ENCODE measurements around the gene TYW5. TPM values are rescaled to one million over a fixed set of nuclear protein-coding genes. Genes with fewer than 3 reads are reported as not detected.

Gene TYW5
- total and polyA plus RNA-seq, 2 of the 13 experiments (the other 11 are each of a cell fraction or from before 2014, with no cell fraction given): 8.3 to 14.6 TPM

DNA sequence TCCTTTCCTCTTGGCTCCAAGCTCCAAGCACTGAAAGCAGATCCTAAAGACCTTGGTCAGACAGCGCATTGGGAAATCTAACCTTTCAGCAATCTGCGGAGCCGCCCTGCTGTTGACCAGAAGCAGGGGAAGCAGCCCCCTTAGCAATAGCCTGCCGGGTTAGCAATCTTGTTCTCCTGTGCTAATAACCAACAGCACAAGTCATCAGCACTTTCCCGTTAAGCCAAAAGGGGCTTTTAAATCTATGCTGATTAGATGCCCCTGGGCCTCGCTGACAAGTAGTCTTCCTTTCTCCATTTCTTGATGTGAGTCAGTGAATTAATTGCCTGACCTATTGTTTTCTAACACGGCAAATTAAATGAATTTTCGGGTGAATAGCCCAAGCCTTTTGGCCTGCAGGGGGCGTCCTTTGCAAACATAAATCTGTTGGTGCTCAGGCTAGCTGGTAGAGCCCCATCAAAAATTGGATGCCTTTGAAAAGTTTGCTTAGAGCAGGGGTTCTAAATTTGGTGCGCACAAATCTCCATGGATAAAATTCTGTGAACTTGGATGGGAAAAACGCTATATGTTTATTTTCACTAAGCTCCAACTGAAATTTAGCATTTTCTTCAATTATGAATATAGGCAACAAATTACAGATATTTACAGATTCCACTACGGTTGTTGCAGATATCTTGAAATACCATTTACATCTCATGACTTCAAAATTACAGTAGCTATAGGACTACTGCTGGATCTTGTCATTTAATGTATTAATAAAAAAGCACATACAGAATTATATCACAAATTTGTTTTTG, 24.7 kb upstream of the TYW5 start (continued):
- TF ChIP-seq, protein P1, sequence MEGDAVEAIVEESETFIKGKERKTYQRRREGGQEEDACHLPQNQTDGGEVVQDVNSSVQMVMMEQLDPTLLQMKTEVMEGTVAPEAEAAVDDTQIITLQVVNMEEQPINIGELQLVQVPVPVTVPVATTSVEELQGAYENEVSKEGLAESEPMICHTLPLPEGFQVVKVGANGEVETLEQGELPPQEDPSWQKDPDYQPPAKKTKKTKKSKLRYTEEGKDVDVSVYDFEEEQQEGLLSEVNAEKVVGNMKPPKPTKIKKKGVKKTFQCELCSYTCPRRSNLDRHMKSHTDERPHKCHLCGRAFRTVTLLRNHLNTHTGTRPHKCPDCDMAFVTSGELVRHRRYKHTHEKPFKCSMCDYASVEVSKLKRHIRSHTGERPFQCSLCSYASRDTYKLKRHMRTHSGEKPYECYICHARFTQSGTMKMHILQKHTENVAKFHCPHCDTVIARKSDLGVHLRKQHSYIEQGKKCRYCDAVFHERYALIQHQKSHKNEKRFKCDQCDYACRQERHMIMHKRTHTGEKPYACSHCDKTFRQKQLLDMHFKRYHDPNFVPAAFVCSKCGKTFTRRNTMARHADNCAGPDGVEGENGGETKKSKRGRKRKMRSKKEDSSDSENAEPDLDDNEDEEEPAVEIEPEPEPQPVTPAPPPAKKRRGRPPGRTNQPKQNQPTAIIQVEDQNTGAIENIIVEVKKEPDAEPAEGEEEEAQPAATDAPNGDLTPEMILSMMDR (CRISPR knock-in tag; IDR thresholded peaks at IDR 0.05): peak; percentile 91
- TF ChIP-seq SMAD3 (CRISPR knock-in tag; IDR thresholded peaks at IDR 0.05) (peak; percentile 53; the same call in 1 of the 2 replicates), KDM5A (IDR thresholded peaks at IDR 0.05; ENCODE audit: borderline replicate concordance, low read length) (peak; percentile 61; the same call in 1 of the 2 replicates), TSC22D2 (CRISPR knock-in tag; IDR thresholded peaks at IDR 0.05; ENCODE audit: borderline replicate concordance) (peak; percentile 41; the same call in 1 of the 2 replicates), FOXJ3 (CRISPR knock-in tag; IDR thresholded peaks at IDR 0.05; ENCODE audit: borderline replicate concordance) (peak; percentile 16; the same call in 1 of the 2 replicates), FOSL2 (CRISPR knock-in tag; IDR thresholded peaks at IDR 0.05) (peak; percentile 14; the same call in 1 of the 2 replicates), ZNF10 (CRISPR knock-in tag; IDR thresholded peaks at IDR 0.05; ENCODE audit: borderline replicate concordance, low read depth) (no peak), ZNF430 (CRISPR knock-in tag; IDR thresholded peaks at IDR 0.05) (0 out of 2 replicates have a peak, but pooled peaks have one; percentile 45), MEIS1 (CRISPR knock-in tag; IDR thresholded peaks at IDR 0.05; ENCODE audit: borderline replicate concordance) (0 out of 2 replicates have a peak, but pooled peaks have one; percentile 48), MIXL1 (CRISPR knock-in tag; IDR thresholded peaks at IDR 0.05) (peak; percentile 60; the same call in 1 of the 2 replicates), MAZ (IDR thresholded peaks at IDR 0.05; ENCODE audit: borderline replicate concordance, low read depth, low read length) (no peak), MAZ (CRISPR knock-in tag; IDR thresholded peaks at IDR 0.05; ENCODE audit: low read depth) (no peak; the same call in 1 of the 2 replicates), MIER2 (CRISPR knock-in tag; IDR thresholded peaks at IDR 0.05) (0 out of 2 replicates have a peak, but pooled peaks have one; percentile 21), ZNF598 (CRISPR knock-in tag; IDR thresholded peaks at IDR 0.05; ENCODE audit: borderline replicate concordance) (peak; percentile 65; the same call in 1 of the 2 replicates), ZNF782 (CRISPR knock-in tag; IDR thresholded peaks at IDR 0.05; ENCODE audit: borderline replicate concordance) (peak; percentile 40; the same call in 1 of the 2 replicates), ARNTL (CRISPR knock-in tag; IDR thresholded peaks at IDR 0.05) (peak; percentile 54; the same call in 1 of the 2 replicates), FOXA3 (CRISPR knock-in tag; IDR thresholded peaks at IDR 0.05) (0 out of 2 replicates have a peak, but pooled peaks have one; percentile 10), ZNF839 (CRISPR knock-in tag; IDR thresholded peaks at IDR 0.05; ENCODE audit: borderline replicate concordance) (no peak), NR2F6 (IDR thresholded peaks at IDR 0.05) (0 out of 2 replicates have a peak, but pooled peaks have one; percentile 27), NR2F6 (CRISPR knock-in tag; IDR thresholded peaks at IDR 0.05) (no peak; the same call in 1 of the 2 replicates), THAP11 (CRISPR knock-in tag; IDR thresholded peaks at IDR 0.05) (no peak), NRL (CRISPR knock-in tag; IDR thresholded peaks at IDR 0.05; ENCODE audit: borderline replicate concordance) (no peak), ZNF556 (CRISPR knock-in tag; IDR thresholded peaks at IDR 0.05; ENCODE audit: borderline replicate concordance) (0 out of 2 replicates have a peak, but pooled peaks have one; percentile 52), FOXP1 (IDR thresholded peaks at IDR 0.05) (no peak), FOXP1 (CRISPR knock-in tag; IDR thresholded peaks at IDR 0.05) (no peak), SOX6 (IDR thresholded peaks at IDR 0.05) (no peak), SOX6 (CRISPR knock-in tag; IDR thresholded peaks at IDR 0.05) (peak; percentile 70)
- TF ChIP-seq, protein P2, sequence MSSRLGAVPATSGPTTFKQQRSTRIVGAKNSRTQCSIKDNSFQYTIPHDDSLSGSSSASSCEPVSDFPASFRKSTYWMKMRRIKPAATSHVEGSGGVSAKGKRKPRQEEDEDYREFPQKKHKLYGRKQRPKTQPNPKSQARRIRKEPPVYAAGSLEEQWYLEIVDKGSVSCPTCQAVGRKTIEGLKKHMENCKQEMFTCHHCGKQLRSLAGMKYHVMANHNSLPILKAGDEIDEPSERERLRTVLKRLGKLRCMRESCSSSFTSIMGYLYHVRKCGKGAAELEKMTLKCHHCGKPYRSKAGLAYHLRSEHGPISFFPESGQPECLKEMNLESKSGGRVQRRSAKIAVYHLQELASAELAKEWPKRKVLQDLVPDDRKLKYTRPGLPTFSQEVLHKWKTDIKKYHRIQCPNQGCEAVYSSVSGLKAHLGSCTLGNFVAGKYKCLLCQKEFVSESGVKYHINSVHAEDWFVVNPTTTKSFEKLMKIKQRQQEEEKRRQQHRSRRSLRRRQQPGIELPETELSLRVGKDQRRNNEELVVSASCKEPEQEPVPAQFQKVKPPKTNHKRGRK (CRISPR knock-in tag; IDR thresholded peaks at IDR 0.05): no peak
